Erythroblast (primary cell): ENCODE measurements around the gene GRK2.

Experiments
- DNase-seq, 2 experiments: peaks; one replicate each; lab custom pipeline; 2025; lab: John Stamatoyannopoulos, UW
- GATA1 ChIP-seq: IDR thresholded peaks from 2 replicates; pipeline ENCODE4 v1.6.1; 2011; ENCODE audit warnings: low read depth, mild to moderate bottlenecking, control low read depth, low read length, moderate library complexity
- POLR2A ChIP-seq: IDR thresholded peaks from 2 replicates; pipeline ENCODE4 v1.6.1; 2011; ENCODE audit warnings: mild to moderate bottlenecking, low read length

Gene GRK2

GRCh38 chr11:67320011-67320410 is 53.7 kb downstream of the GRK2 start:
- no peak for TF ChIP-seq GATA1
- no peak for TF ChIP-seq POLR2A
- DNase-seq: no peak

DNA sequence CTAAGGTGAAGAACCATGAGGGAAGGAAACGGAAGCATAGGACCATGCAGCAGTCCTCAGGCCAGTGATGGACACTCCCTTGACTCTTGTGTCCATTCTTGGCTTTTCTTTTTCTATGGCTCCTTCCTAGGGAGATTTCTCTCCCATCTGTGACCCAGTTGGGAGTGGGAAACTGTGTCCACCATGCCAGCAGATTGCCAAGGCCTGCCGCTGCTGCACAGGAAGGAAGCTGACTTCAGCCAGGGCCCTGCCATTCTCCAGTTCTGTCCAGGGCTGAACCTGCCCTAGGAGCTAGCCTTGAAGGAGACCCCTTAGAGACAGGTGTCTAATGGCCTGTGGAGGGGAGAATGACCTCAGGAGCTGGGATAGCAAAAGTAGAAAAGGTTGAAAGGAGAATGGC is 54.4 kb downstream of the GRK2 start:
- TF ChIP-seq POLR2A (no peak), GATA1 (no peak)
- no peak for DNase-seq

- TF ChIP-seq POLR2A (no peak), GATA1 (no peak)
- peak in 1 of 2 experiments; percentile 29 for DNase-seq
Observed at GRCh38 chr11:67321313-67321871, 55.1 kb downstream of the GRK2 start.

- TF ChIP-seq GATA1: no peak
- TF ChIP-seq POLR2A: no peak
- no peak for DNase-seq
Observed at GRCh38 chr11:67322049-67322448, 55.8 kb downstream of the GRK2 start.

- DNase-seq: no peak
Observed at GRCh38 chr11:67323526-67323925, 57.3 kb downstream of the GRK2 start.

DNA sequence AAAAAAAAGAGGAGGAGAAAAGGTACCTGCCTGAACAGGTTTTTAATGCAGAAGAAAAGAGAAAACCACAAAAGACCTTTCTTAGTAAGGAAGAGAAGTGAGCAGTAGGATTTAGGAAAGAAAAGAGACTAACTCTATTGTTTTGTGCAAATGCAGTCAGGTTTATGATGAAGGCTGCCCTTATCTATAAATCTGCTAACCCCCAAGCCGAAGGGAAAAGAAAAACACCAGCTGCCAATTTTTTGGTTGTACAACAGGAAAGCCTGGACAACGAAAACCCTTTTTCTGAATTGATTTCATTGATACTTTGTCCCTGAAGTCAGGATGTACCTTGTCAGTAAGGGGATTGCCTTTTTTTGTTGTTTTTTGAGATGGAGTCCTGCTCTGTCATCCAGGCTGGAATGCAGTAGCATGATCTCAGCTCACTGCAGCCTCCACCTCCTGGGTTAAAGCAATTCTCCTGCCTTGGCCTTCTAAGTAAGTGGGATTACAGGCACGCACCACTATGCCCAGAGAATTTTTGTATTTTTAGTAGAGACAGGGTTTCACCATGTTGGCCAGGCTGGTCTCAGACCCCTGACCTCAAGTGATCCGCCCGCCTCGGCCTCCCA is 65.9 kb downstream of the GRK2 start:
- DNase-seq: no peak
- TF ChIP-seq POLR2A: no peak

More at GRCh38 chr11:67323526-67323925, 57.3 kb downstream of the GRK2 start:
- TF ChIP-seq POLR2A (no peak), GATA1 (no peak)
